Epithelial cell of esophagus (primary cell): ENCODE data around the gene LASP1NB.

Experiments
- DNase-seq: peaks from one replicate; pipeline ENCODE4 v3.0.0; 2010; ENCODE audit warnings: low read depth
- H3K4me3 ChIP-seq: 2 replicates; pipeline ENCODE4 v1.5.1; 2011; ENCODE audit warnings: mild to moderate bottlenecking, low read length, control low read depth
- TF ChIP-seq, protein P1 (sequence below): IDR thresholded peaks from 2 replicates; pipeline ENCODE4 v1.5.1; 2011; ENCODE audit warnings: low read depth, mild to moderate bottlenecking, low read length, control low read depth, inconsistent platforms; ENCODE audit not compliant: insufficient read depth; ENCODE audit errors: missing control alignments

LASP1NB gene

DNA sequence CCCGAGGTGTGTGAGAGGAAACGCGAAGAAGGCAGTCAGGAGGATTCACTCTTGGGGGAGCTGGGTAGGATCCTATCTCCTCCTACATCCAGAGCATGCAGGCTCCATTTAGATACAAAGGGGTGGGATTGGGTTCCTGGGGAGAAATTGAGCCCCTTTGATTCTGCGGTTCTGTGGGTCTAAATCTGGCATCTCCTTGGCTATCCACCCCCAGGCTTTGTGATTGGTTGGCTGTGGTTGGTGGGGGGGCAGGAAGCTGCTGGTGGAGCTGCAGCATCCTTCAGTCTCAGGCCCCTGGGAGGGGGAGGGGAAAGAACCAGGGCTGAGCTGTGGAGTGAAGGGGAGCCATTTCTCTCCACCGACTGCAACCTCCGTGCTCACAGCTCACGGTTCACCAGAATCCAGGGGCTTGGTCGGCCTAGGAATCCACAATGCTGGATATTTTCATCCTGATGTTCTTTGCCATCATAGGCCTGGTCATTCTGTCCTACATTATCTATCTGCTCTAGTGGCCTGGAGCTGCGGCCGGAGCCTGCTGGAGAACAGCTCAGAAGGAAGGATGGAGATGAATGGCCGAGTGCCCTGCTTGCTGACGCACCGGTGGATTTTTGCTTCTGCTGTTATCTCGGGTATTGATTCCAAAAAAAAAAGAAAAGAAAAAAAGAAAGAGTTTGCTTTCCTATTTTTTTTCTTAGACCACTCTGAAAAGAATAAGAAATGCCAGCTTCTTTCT lies at the start of gene LASP1NB:
Gene LASP1NB, plus strand, starts transcription at position 352 of the 733 bp plus-strand sequence.
- no peak within 1 kb of the TSS for H3K4me3 ChIP-seq
- TF ChIP-seq, protein P1, sequence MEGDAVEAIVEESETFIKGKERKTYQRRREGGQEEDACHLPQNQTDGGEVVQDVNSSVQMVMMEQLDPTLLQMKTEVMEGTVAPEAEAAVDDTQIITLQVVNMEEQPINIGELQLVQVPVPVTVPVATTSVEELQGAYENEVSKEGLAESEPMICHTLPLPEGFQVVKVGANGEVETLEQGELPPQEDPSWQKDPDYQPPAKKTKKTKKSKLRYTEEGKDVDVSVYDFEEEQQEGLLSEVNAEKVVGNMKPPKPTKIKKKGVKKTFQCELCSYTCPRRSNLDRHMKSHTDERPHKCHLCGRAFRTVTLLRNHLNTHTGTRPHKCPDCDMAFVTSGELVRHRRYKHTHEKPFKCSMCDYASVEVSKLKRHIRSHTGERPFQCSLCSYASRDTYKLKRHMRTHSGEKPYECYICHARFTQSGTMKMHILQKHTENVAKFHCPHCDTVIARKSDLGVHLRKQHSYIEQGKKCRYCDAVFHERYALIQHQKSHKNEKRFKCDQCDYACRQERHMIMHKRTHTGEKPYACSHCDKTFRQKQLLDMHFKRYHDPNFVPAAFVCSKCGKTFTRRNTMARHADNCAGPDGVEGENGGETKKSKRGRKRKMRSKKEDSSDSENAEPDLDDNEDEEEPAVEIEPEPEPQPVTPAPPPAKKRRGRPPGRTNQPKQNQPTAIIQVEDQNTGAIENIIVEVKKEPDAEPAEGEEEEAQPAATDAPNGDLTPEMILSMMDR, result no peak

DNA sequence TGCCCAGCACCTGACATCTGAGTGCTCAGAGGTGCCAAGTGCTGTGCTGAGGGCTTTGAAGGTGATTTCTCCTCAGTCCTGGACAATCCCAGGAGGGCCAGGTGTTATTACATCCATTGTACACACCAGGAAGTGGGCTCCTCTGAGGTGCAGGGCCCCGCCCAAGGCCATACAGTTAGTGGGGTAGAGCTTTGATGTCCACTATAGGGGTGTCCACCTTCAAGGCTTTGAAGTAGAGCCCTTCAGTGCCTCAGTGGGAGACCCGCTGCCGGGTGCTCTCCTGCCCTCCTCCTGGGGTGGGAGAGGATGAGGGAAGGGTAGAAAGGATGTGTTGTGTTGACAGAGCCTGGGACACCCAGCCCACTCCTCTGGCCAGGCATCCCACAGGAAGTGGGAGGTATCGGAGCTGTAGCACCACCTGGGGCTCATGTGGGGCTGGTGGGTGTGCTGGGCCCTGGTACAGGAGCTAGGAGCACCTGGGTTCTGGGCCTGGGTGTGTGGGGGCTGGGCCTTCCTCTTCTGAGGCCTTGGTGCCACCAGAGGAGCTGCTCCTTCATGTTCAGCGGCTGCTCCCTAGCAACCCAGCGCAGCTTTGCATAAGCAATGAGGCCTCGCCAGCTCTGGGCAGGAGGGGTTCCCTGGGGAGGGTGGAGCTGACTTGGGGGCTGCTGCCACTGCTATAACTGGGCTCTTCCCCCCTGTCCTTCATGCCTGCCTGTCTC lies 48.1 kb upstream of the LASP1NB start:
- H3K4me3 ChIP-seq, result no peak overlapping the region
- DNase-seq, result no peak
- TF ChIP-seq, protein P1, result no peak

More for the DNA sequence above, at the start of gene LASP1NB:
- DNase-seq, result no peak

DNA sequence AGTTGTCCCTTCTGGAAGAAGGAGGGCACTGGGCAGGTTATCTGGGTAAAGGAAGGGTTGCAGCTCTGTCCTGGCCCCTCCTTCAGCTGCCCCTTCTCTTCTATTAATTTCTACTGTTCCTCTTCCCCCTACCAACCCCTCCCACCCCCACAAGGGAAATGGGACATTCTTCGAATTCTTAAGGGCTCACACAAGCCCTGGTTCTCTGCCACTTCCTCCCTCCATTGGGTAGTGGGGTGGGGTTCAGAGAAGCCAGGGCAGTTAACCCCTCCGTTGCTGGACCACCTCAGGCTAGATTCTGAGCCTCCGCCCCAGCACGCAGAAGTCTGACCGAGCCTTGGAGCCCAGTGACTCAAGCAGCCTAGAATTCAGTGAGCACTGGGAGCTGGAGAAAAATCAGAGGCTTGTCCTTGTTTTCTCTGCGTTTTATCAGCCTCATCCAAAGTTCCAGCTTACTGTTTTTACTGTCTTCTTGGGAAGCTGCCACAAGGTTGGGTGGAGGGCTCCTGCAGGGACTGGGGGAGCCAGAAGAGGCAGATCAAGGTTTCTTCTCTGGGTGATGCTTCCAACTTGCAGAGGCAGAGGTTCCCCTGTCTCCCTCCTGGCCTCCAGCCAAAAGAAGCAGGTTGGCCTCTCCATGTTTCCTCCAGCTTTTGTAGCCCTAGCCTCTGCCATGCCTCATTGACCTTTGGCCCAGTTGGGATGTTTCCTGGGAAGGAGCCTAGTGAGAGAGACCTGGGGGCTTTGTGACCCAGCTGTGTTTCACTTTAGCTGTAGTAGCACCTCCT lies 45.3 kb upstream of the LASP1NB start:
- TF ChIP-seq, protein P1, result no peak
- peak; percentile 77 for DNase-seq

DNA sequence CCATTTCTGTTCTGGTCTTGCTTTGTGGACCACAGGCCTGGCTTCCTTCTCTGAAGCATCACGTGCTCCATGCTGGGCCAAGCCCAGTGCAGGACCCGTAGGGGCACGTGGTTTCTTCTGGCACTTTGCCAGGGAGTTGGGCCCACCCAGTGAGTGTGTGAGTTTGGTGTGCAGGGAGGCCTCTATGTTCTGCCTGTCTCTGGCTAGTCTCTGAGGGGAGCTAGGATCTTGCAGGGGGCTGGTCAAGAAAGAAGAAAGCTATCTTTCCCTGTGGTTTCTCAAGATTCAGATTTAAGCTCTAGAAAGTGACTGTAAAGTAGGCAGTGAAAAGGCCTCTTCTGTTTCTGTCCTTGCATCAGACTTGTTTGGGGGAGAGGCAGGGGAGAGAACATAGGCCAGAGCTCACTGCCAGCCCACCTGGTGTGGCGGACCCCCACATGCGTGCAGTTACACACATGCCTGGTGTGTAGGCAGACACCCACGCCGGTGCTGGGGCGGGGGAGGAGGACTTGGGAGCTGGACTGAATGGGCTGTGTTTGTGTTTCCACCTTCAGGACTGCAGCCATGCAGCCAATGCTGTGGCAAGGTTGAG lies 43.7 kb upstream of the LASP1NB start:
- no peak overlapping the region for H3K4me3 ChIP-seq
- TF ChIP-seq, protein P1, result no peak
- DNase-seq, result no peak

More for the DNA sequence above, 45.3 kb upstream of the LASP1NB start:
- no peak overlapping the region for H3K4me3 ChIP-seq

DNA sequence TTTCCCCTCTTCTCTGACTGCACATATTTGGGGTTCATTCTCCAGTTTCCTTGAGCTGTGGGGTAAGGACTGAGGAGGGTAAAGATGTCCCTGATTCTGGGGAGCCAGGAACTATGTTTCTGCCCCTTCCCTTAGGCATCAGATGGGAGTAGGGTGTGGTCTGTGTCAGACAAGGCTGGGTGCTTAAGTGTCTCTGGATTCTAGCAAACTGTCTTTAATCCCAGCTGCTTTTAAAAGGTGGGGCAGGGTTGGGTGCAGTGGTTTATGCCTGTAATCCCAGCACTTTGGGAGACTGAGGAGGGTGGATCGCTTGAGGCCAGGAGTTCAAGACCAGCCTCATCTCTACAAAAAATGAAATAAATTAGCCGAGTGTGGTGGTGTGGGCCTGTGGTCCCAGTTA lies 42.5 kb upstream of the LASP1NB start:
- no peak for DNase-seq
- no peak overlapping the region for H3K4me3 ChIP-seq
- TF ChIP-seq, protein P1, result no peak
